SJSA1 (cell line): ENCODE measurements around the gene MOGAT1. TPM values are rescaled to one million over a fixed set of nuclear protein-coding genes. Genes with fewer than 3 reads are reported as not detected.
"Not testable (repeated sequence)": the region's sequence is repeated elsewhere in the genome, so short reads cannot be mapped to it uniquely, and the experiment has no call there.

ENCODE experiments used
- DNase-seq, 2 experiments: peaks; one replicate each; pipeline ENCODE4 v3.0.0-alpha.2; 2015 to 2020; ENCODE audit warnings: low spot score in 2 of 2, low read depth in 1 of 2
- H3K27ac ChIP-seq: fragments of 250-450 bp; sonication (Bioruptor Pico); 2 replicates; pipeline ENCODE4 v1.5.1; 2020; ENCODE audit warnings: mild to moderate bottlenecking, moderate library complexity
- H3K27me3 ChIP-seq: fragments of 250-450 bp; sonication (Bioruptor Pico); replicated peaks from 2 replicates; pipeline ENCODE4 v1.5.1; 2020; ENCODE audit warnings: mild to moderate bottlenecking, moderate library complexity
- H3K36me3 ChIP-seq: fragments of 250-450 bp; sonication (Bioruptor Pico); 2 replicates; pipeline ENCODE4 v1.5.1; 2020; ENCODE audit warnings: mild to moderate bottlenecking
- H3K4me1 ChIP-seq: fragments of 250-450 bp; sonication (Bioruptor Pico); replicated peaks from 2 replicates; pipeline ENCODE4 v1.6.1; 2021; ENCODE audit warnings: mild to moderate bottlenecking
- H3K4me3 ChIP-seq: fragments of 250-450 bp; sonication (Bioruptor Pico); 2 replicates; pipeline ENCODE4 v1.5.1; 2020; ENCODE audit warnings: mild to moderate bottlenecking
- H3K9me3 ChIP-seq: fragments of 250-450 bp; sonication (Bioruptor Pico); replicated peaks from 2 replicates; pipeline ENCODE4 v1.5.1; 2020; ENCODE audit warnings: mild to moderate bottlenecking
- total RNA-seq: library from RNA; depleted of rRNA; stranded (reverse); fragments of >200 nt; shearing (Covaris generic); gene quantifications from 2 replicates; pipeline ENCODE4 v1.2.3, GENCODE V29; 2014

Gene MOGAT1
- total RNA-seq, 1 experiment from 2014 or later = not detected

GRCh38 chr2:222686086-222686750 lies 14.8 kb downstream of the MOGAT1 start:
- H3K4me3 ChIP-seq = no peak overlapping the region
- peaks cover 6% of the 10 kb centered on the region for H3K4me1 ChIP-seq
- H3K27me3 ChIP-seq = no peaks in the 10 kb centered on the region
- DNase-seq = no peak
- H3K27ac ChIP-seq = no peak overlapping the region
- H3K9me3 ChIP-seq = no peaks in the 10 kb centered on the region
- no peaks in the 10 kb centered on the region for H3K36me3 ChIP-seq

DNA sequence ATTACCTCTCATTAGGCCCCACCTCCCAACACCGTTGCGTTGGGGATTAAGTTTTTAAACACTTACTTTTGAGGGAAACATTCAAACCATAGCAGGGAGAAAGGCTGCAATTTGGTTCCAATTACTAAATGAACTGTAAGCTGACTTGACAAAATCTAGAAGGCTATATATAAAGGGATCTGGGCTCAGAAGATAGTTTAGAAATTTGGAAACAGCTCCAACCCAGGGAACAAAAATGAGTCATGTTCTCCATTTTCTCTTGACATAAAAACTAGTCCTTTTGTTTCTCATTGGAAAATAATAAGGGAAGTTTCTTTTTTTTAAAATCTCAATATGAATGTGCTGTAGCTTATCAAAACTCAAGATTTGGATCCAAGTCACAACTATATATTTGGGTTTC lies 17.5 kb downstream of the MOGAT1 start:
- no peak overlapping the region for H3K27ac ChIP-seq
- DNase-seq = no peak
- no peaks in the 10 kb centered on the region for H3K36me3 ChIP-seq
- no peaks in the 10 kb centered on the region for H3K27me3 ChIP-seq
- H3K4me3 ChIP-seq = no peak overlapping the region
- H3K9me3 ChIP-seq = no peaks in the 10 kb centered on the region
- peaks cover 6% of the 10 kb centered on the region for H3K4me1 ChIP-seq

DNA sequence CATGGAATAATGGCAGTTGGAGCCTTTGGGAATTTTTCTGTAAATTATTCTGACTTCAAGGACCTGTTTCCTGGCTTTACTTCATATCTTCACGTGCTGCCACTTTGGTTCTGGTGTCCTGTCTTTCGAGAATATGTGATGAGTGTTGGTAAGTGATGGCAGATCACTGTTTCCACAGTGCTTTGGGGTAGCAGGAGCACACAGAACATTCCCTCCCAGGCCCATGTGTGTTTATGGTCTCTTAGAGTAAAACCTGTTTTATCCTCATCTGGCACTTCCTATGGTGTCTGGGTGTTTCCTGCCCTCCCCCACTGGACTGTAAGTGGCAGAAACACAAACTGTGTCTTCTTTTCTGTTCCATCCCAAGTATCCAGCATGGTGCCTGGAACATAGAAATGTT lies 17.9 kb downstream of the MOGAT1 start:
- Histone ChIP-seq H3K9me3 (no peaks in the 10 kb centered on the region), H3K4me1 (peaks cover 6% of the 10 kb centered on the region), H3K27me3 (no peaks in the 10 kb centered on the region), H3K36me3 (no peaks in the 10 kb centered on the region), H3K4me3 (no peak overlapping the region), H3K27ac (no peak overlapping the region)
- DNase-seq = no peak

GRCh38 chr2:222690564-222691200 lies 19.2 kb downstream of the MOGAT1 start:
- DNase-seq = peak; percentile 59 to 72

GRCh38 chr2:222693413-222693812 lies 22.0 kb downstream of the MOGAT1 start:
- H3K4me1 ChIP-seq, H3K36me3 ChIP-seq, H3K27me3 ChIP-seq, H3K9me3 ChIP-seq, H3K27ac ChIP-seq, DNase-seq, H3K4me3 ChIP-seq: not testable (repeated sequence)

More at GRCh38 chr2:222690564-222691200, 19.2 kb downstream of the MOGAT1 start:
- H3K36me3 ChIP-seq = no peaks in the 10 kb centered on the region
- H3K4me1 ChIP-seq = peaks cover 6% of the 10 kb centered on the region
- no peak overlapping the region for H3K27ac ChIP-seq
- no peaks in the 10 kb centered on the region for H3K27me3 ChIP-seq
- H3K4me3 ChIP-seq = no peak overlapping the region
- no peaks in the 10 kb centered on the region for H3K9me3 ChIP-seq

- no peak overlapping the region for H3K27ac ChIP-seq
- no peak overlapping the region for H3K4me3 ChIP-seq
- DNase-seq = no peak
- peaks cover 6% of the 10 kb centered on the region; the same call in 1 of the 2 replicates for H3K4me1 ChIP-seq
- H3K36me3 ChIP-seq = no peaks in the 10 kb centered on the region
- no peaks in the 10 kb centered on the region for H3K9me3 ChIP-seq
- H3K27me3 ChIP-seq = no peaks in the 10 kb centered on the region
Measured at GRCh38 chr2:222693837-222694236, 22.4 kb downstream of the MOGAT1 start.

DNA sequence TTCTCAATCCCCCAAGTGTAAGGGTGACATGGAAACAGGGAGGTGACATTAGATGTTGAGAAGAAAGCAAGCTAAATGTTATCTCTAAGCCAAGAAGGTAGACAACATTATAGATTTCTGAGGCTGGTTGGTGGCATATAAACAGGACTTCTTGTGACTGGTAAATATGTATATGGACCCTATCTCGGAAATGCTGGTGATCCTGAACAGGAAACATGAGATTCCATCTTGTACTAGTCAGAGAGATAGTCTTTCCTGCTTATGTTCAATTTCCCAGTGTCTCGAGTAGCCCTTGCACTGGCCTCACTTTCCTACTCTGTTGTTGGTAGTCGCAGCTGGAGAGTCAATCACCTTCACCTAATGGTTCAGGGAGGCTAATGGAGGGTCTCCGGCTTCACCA lies 26.8 kb downstream of the MOGAT1 start:
- Histone ChIP-seq H3K36me3 (no peaks in the 10 kb centered on the region), H3K27ac (no peak overlapping the region), H3K9me3 (no peaks in the 10 kb centered on the region), H3K4me3 (no peak overlapping the region), H3K4me1 (peaks cover 3% of the 10 kb centered on the region), H3K27me3 (no peaks in the 10 kb centered on the region)
- no peak for DNase-seq

GRCh38 chr2:222701233-222701632 lies 29.8 kb downstream of the MOGAT1 start:
- Histone ChIP-seq H3K27ac (no peak overlapping the region), H3K36me3 (no peaks in the 10 kb centered on the region), H3K4me3 (no peak overlapping the region), H3K4me1 (peaks cover 13% of the 10 kb centered on the region), H3K27me3 (no peaks in the 10 kb centered on the region), H3K9me3 (no peaks in the 10 kb centered on the region)
- DNase-seq = no peak

- Histone ChIP-seq H3K9me3 (no peaks in the 10 kb centered on the region), H3K27me3 (no peaks in the 10 kb centered on the region), H3K27ac (no peak overlapping the region), H3K36me3 (no peaks in the 10 kb centered on the region), H3K4me1 (peaks cover 13% of the 10 kb centered on the region), H3K4me3 (no peak overlapping the region)
- no peak for DNase-seq
Measured at GRCh38 chr2:222701721-222702131, 30.3 kb downstream of the MOGAT1 start.

GRCh38 chr2:222703091-222703490 lies 31.6 kb downstream of the MOGAT1 start:
- H3K4me3 ChIP-seq = no peak overlapping the region
- DNase-seq = no peak
- H3K36me3 ChIP-seq = no peaks in the 10 kb centered on the region
- no peaks in the 10 kb centered on the region for H3K9me3 ChIP-seq
- no peak overlapping the region for H3K27ac ChIP-seq
- H3K27me3 ChIP-seq = no peaks in the 10 kb centered on the region
- peaks cover 21% of the 10 kb centered on the region for H3K4me1 ChIP-seq

- Histone ChIP-seq H3K9me3 (no peaks in the 10 kb centered on the region), H3K4me3 (no peak overlapping the region), H3K4me1 (peaks cover 29% of the 10 kb centered on the region), H3K27ac (no peak overlapping the region), H3K36me3 (no peaks in the 10 kb centered on the region), H3K27me3 (no peaks in the 10 kb centered on the region)
- DNase-seq = peak in 1 of 2 experiments; percentile 32
Measured at GRCh38 chr2:222703886-222704285, 32.4 kb downstream of the MOGAT1 start.

DNA sequence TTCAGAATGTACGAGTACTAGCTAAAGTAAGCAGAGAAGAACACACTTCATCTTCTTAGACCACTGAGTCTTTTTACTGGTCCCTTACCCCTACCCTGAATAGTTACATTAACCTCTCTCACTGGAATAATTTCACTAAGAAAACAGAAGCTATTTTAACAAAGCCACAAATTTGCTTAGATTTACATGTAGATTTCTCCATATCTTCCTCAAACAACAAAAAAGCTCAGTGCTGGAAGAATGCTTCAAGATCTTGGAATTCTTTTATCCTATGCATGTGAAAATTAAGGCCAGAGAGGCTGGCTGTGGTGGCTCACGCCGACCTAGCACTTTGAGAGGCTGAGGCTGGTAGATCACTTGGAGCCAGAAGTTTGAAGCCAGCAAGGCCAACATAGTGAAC lies 35.2 kb downstream of the MOGAT1 start:
- H3K27me3 ChIP-seq = no peaks in the 10 kb centered on the region
- H3K4me3 ChIP-seq = no peak overlapping the region
- H3K4me1 ChIP-seq = peaks cover 38% of the 10 kb centered on the region
- H3K36me3 ChIP-seq = no peaks in the 10 kb centered on the region
- no peak overlapping the region for H3K27ac ChIP-seq
- no peak for DNase-seq
- H3K9me3 ChIP-seq = no peaks in the 10 kb centered on the region

DNA sequence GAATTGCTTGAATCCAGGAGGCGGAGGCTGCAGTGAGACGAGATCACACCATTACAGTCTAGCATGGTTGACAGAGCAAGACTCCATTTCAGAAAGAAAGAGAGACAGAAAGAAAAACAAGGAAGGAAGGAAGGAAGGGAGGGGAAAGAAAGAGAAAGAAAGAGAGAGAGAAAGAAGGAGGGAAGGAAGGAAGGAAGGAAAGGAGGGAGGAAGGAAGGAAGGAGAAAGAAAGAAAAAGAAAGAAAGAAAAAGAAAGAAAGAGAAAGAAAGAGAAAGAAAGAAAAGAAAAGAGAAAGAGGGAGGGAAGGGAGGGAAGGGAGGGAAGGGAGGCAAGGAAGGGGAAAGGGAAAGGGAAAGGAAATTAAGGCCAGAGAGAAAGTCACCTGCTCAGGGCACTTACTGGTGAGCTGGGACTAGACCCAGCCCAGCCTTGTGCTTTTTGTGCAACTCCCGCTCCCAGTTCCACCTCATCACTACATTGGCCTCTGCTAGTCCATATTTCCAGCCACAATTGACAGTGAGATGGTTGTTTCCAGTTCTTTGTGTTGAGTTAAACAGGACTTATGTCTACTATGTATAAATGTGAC lies 35.7 kb downstream of the MOGAT1 start:
- Histone ChIP-seq H3K4me1 (peaks cover 38% of the 10 kb centered on the region), H3K27ac (0 out of 2 replicates have a peak overlapping the region, but pooled peaks have one; percentile 2), H3K27me3 (no peaks in the 10 kb centered on the region), H3K36me3 (no peaks in the 10 kb centered on the region), H3K4me3 (no peak overlapping the region), H3K9me3 (no peaks in the 10 kb centered on the region)
- DNase-seq = no peak

- no peaks in the 10 kb centered on the region for H3K36me3 ChIP-seq
- 0 out of 2 replicates have a peak overlapping the region, but pooled peaks have one; percentile 2 for H3K27ac ChIP-seq
- no peak overlapping the region for H3K4me3 ChIP-seq
- peak in 1 of 2 experiments; percentile 24 for DNase-seq
- H3K9me3 ChIP-seq = no peaks in the 10 kb centered on the region
- peaks cover 38% of the 10 kb centered on the region for H3K4me1 ChIP-seq
- no peaks in the 10 kb centered on the region for H3K27me3 ChIP-seq
Measured at GRCh38 chr2:222707689-222708273, 36.3 kb downstream of the MOGAT1 start.
